Kidney epithelial cell (primary cell): ENCODE measurements around the gene ABHD15. TPM values are rescaled to one million over a fixed set of nuclear protein-coding genes. Genes with fewer than 3 reads are reported as not detected.

ENCODE experiments used
- DNase-seq: peaks from one replicate; pipeline ENCODE4 v3.0.0-alpha.2; 2010; ENCODE audit warnings: low read depth
- H3K27me3 ChIP-seq: 2 replicates; pipeline ENCODE4 v1.6.0; 2011; ENCODE audit warnings: low read length; ENCODE audit not compliant: control insufficient read depth, insufficient read depth
- H3K36me3 ChIP-seq: 2 replicates; pipeline ENCODE4 v1.5.1; 2011; ENCODE audit warnings: low read length; ENCODE audit not compliant: control insufficient read depth, insufficient read depth
- H3K4me3 ChIP-seq: 2 replicates; pipeline ENCODE4 v1.5.1; 2011; ENCODE audit warnings: low read depth, mild to moderate bottlenecking, control low read depth, low read length
- CTCF ChIP-seq: IDR thresholded peaks from 2 replicates; pipeline ENCODE4 v1.5.1; 2011; ENCODE audit warnings: mild to moderate bottlenecking, moderate library complexity, low read length, control low read depth, inconsistent platforms; ENCODE audit not compliant: insufficient read depth, poor library complexity, severe bottlenecking
- total RNA-seq: library from RNA; depleted of rRNA; stranded (reverse); fragments of >200 nt; gene quantifications from 2 replicates; pipeline ENCODE4 v1.2.3, GENCODE V29; 2015

Gene ABHD15
- total RNA-seq, 1 donor from 2014 or later = 8.3 TPM

- H3K27me3 ChIP-seq = no peaks in the 10 kb centered on the region
- H3K36me3 ChIP-seq = peaks cover 3% of the 10 kb centered on the region
- no peak overlapping the region for H3K4me3 ChIP-seq
- DNase-seq = no peak
- TF ChIP-seq CTCF = no peak
Observed at GRCh38 chr17:29544066-29544465, 22.8 kb downstream of the ABHD15 start.

GRCh38 chr17:29533976-29534375 lies 32.9 kb downstream of the ABHD15 start:
- no peak overlapping the region for H3K4me3 ChIP-seq
- no peaks in the 10 kb centered on the region for H3K27me3 ChIP-seq
- TF ChIP-seq CTCF = no peak
- no peaks in the 10 kb centered on the region for H3K36me3 ChIP-seq
- no peak for DNase-seq

GRCh38 chr17:29526322-29526721 lies 40.5 kb downstream of the ABHD15 start:
- no peaks in the 10 kb centered on the region for H3K27me3 ChIP-seq
- no peak for DNase-seq
- no peak overlapping the region for H3K4me3 ChIP-seq
- TF ChIP-seq CTCF = no peak
- H3K36me3 ChIP-seq = no peaks in the 10 kb centered on the region

GRCh38 chr17:29524692-29525091 lies 42.1 kb downstream of the ABHD15 start:
- no peaks in the 10 kb centered on the region for H3K27me3 ChIP-seq
- H3K4me3 ChIP-seq = no peak overlapping the region
- DNase-seq = no peak
- TF ChIP-seq CTCF = no peak
- no peaks in the 10 kb centered on the region for H3K36me3 ChIP-seq

- no peak for TF ChIP-seq CTCF
- Histone ChIP-seq H3K27me3 (no peaks in the 10 kb centered on the region), H3K36me3 (no peaks in the 10 kb centered on the region), H3K4me3 (no peak overlapping the region)
- no peak for DNase-seq
Observed at GRCh38 chr17:29518359-29518758, 48.5 kb downstream of the ABHD15 start.

GRCh38 chr17:29514792-29515191 lies 52.0 kb downstream of the ABHD15 start:
- TF ChIP-seq CTCF = no peak
- DNase-seq = no peak
- H3K4me3 ChIP-seq = no peak overlapping the region
- H3K27me3 ChIP-seq = no peaks in the 10 kb centered on the region
- no peaks in the 10 kb centered on the region for H3K36me3 ChIP-seq
